ENCODE results near the gene NUDT3. TPM values are rescaled to one million over a fixed set of nuclear protein-coding genes. Genes with fewer than 3 reads are reported as not detected.
A peak's percentile ranks its signal among the peaks of the same experiment; 100 is the strongest.
"Not testable (repeated sequence)": the region's sequence is repeated elsewhere in the genome, so short reads cannot be mapped to it uniquely, and the experiment has no call there.

NUDT3 gene
- polyA plus RNA-seq, 3 donors, result 9.3 to 33.3 (median 10.9) TPM

DNA sequence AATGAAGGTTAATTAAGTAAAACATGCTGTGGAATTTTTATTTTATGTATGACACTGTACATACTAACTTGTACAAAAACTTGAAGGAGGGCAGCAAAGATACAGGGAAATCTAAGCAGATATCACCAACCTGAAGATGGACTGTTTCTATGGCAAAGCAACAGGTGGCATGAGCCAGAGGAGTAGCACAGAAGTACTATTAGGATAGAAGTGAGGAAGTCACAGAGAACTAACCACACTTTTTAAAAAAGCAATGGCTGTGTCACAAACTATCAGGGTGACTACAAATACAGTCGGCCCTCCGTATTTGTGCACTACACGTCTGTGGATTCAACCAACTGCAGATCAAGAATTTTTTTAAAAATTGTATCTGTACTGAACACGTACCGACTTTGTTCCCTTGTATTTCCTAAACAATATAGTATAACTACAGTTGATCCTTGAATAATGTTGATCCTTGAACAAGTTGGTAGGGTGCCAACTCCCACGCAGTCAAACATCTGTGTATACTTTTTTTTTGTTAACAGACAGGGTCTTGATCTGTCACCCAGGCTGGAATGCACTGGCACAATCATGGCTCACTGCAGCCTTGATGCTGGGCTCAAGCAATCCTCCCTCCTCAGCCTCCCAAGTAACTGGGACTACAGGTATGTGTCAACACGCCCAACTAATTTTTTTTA lies 61.0 kb downstream of the NUDT3 start:
- Mint-ChIP-seq H3K9me3 (no peaks in the 10 kb centered on the region), H3K4me1 (peaks cover 35% of the 10 kb centered on the region), H3K27ac (peak overlapping the region; percentile 74 to 92 (median 90)), H3K27me3 (ENCODE audit: low read depth in 3 of 3) (no peaks in the 10 kb centered on the region), H3K4me3 (no peak overlapping the region), H3K36me3 (peaks cover 25 to 47% of the 10 kb centered on the region in 2 donors)
- no peak overlapping the region for H3K9ac ChIP-seq (ENCODE audit: insufficient read depth, low read length, poor library complexity, severe bottlenecking)
- 40% methylated on average over 1 of the region's 7 CpGs for WGBS (ENCODE audit: insufficient coverage)
- no peak for DNase-seq
- peaks cover 28 to 31% of the 10 kb centered on the region in 2 donors for H3K4me1 ChIP-seq (ENCODE audit: control insufficient read depth in 1 of 2, insufficient read depth in 2 of 2, low read length in 2 of 2)
- H3K79me2 ChIP-seq (ENCODE audit: insufficient read depth, low read length), result peaks cover 82% of the 10 kb centered on the region
- H3K27ac ChIP-seq (ENCODE audit: low read depth in 1 of 2, low read length in 2 of 2), result peak overlapping the region; percentile 29 to 67
- H3K27me3 ChIP-seq (ENCODE audit: control insufficient read depth in 2 of 2, insufficient read depth in 2 of 2, low read length in 2 of 2), result no peaks in the 10 kb centered on the region
- H2AFZ ChIP-seq (ENCODE audit: insufficient read depth, low read depth, low read length, poor library complexity, severe bottlenecking), result no peak overlapping the region
- H3K4me3 ChIP-seq (replicated peaks in 1 of 3; ENCODE audit: low read depth in 2 of 3, low read length in 3 of 3), result no peak overlapping the region
- H3K36me3 ChIP-seq (replicated peaks in 1 of 2; ENCODE audit: control insufficient read depth in 1 of 2, insufficient read depth in 2 of 2, low read length in 2 of 2), result peaks cover 4 to 43% of the 10 kb centered on the region in 2 donors
- H4K20me1 ChIP-seq (ENCODE audit: insufficient read depth, low read length), result peaks cover 70% of the 10 kb centered on the region
- intact Hi-C loops (cut with micrococcal nuclease), result loop anchor here in 1 of 2 donors (5.0 kb wide), 1 partner anchor 61 kb away; the partner anchor contains the start of gene NUDT3
- H3K9me3 ChIP-seq (replicated peaks in 1 of 2; ENCODE audit: control insufficient read depth in 1 of 2, insufficient read depth in 1 of 2, low read length in 2 of 2), result no peaks in the 10 kb centered on the region
- TF ChIP-seq, protein P1, sequence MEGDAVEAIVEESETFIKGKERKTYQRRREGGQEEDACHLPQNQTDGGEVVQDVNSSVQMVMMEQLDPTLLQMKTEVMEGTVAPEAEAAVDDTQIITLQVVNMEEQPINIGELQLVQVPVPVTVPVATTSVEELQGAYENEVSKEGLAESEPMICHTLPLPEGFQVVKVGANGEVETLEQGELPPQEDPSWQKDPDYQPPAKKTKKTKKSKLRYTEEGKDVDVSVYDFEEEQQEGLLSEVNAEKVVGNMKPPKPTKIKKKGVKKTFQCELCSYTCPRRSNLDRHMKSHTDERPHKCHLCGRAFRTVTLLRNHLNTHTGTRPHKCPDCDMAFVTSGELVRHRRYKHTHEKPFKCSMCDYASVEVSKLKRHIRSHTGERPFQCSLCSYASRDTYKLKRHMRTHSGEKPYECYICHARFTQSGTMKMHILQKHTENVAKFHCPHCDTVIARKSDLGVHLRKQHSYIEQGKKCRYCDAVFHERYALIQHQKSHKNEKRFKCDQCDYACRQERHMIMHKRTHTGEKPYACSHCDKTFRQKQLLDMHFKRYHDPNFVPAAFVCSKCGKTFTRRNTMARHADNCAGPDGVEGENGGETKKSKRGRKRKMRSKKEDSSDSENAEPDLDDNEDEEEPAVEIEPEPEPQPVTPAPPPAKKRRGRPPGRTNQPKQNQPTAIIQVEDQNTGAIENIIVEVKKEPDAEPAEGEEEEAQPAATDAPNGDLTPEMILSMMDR (IDR thresholded peaks at IDR 0.05), result no peak
- H3K4me2 ChIP-seq (replicated peaks; ENCODE audit: extremely low read depth, low read length, poor library complexity, severe bottlenecking), result peak overlapping the region; percentile 42

DNA sequence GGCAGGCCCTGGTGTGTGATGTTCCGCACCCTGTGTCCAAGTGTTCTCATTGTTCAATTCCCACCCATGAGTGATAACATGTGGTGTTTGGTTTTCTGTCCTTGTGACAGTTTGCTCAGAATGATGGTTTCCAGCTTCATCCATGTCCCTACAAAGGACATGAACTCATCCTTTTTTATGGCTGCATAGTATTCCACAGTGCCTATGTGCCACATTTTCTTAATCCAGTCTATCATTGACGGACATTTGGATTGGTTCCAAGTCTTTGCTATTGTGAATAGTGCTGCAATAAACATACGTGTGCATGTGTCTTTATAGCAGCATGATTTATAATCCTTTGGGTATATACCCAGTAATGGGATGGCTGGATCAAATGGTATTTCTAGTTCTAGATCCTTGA lies 62.7 kb downstream of the NUDT3 start:
- not testable (repeated sequence) for H3K9ac ChIP-seq (ENCODE audit: insufficient read depth, low read length, poor library complexity, severe bottlenecking); H3K27ac Mint-ChIP-seq; H3K27me3 ChIP-seq (ENCODE audit: control insufficient read depth in 2 of 2, insufficient read depth in 2 of 2, low read length in 2 of 2); H3K27me3 Mint-ChIP-seq (ENCODE audit: low read depth in 3 of 3); H3K4me2 ChIP-seq (replicated peaks; ENCODE audit: extremely low read depth, low read length, poor library complexity, severe bottlenecking); DNase-seq; H2AFZ ChIP-seq (ENCODE audit: insufficient read depth, low read depth, low read length, poor library complexity, severe bottlenecking); H3K27ac ChIP-seq (ENCODE audit: low read depth in 1 of 2, low read length in 2 of 2); H3K4me3 Mint-ChIP-seq; H3K9me3 Mint-ChIP-seq; H3K9me3 ChIP-seq (replicated peaks in 1 of 2; ENCODE audit: control insufficient read depth in 1 of 2, insufficient read depth in 1 of 2, low read length in 2 of 2); H3K4me3 ChIP-seq (replicated peaks in 1 of 3; ENCODE audit: low read depth in 2 of 3, low read length in 3 of 3)
- peaks cover 21 to 36% of the 10 kb centered on the region in 2 donors for H3K36me3 Mint-ChIP-seq
- peaks cover 65% of the 10 kb centered on the region for H4K20me1 ChIP-seq (ENCODE audit: insufficient read depth, low read length)
- peaks cover 2 to 34% of the 10 kb centered on the region in 2 donors for H3K36me3 ChIP-seq (replicated peaks in 1 of 2; ENCODE audit: control insufficient read depth in 1 of 2, insufficient read depth in 2 of 2, low read length in 2 of 2)
- no CpG with 5 or more reads among the region's 3 CpGs for WGBS (ENCODE audit: insufficient coverage)
- intact Hi-C loops (cut with micrococcal nuclease), result loop anchor here in 1 of 2 donors (5.0 kb wide), 1 partner anchor 62 kb away; the partner anchor contains the start of gene NUDT3
- H3K79me2 ChIP-seq (ENCODE audit: insufficient read depth, low read length), result peaks cover 83% of the 10 kb centered on the region
- H3K4me1 Mint-ChIP-seq, result peaks cover 35% of the 10 kb centered on the region
- peaks cover 28 to 31% of the 10 kb centered on the region in 2 donors for H3K4me1 ChIP-seq (ENCODE audit: control insufficient read depth in 1 of 2, insufficient read depth in 2 of 2, low read length in 2 of 2)
